Chondrocyte (in vitro differentiated cells): ENCODE results near the gene PRR9. TPM values are rescaled to one million over a fixed set of nuclear protein-coding genes. Genes with fewer than 3 reads are reported as not detected.

Experiments
- DNase-seq: peaks from one replicate; pipeline ENCODE4 v3.0.0; 2021; ENCODE audit warnings: mixed read lengths, low spot score
- H3K27ac Mint-ChIP-seq: one replicate; pipeline ENCODE4 v1.8.0; 2021; ENCODE audit warnings: mild to moderate bottlenecking, moderate library complexity, mixed read lengths; ENCODE audit not compliant: unreplicated experiment
- H3K27me3 Mint-ChIP-seq: 2 replicates; pipeline ENCODE4 v1.8.0; 2021; ENCODE audit warnings: low read depth, mixed read lengths
- H3K36me3 Mint-ChIP-seq: 2 replicates; pipeline ENCODE4 v1.8.0; 2021; ENCODE audit warnings: low read depth, mixed read lengths
- H3K4me1 Mint-ChIP-seq: 2 replicates; pipeline ENCODE4 v1.8.0; 2021; ENCODE audit warnings: low read depth, mild to moderate bottlenecking, mixed read lengths
- H3K4me3 Mint-ChIP-seq: one replicate; pipeline ENCODE4 v1.8.0; 2021; ENCODE audit warnings: mild to moderate bottlenecking, moderate library complexity, mixed read lengths; ENCODE audit not compliant: unreplicated experiment
- H3K9me3 Mint-ChIP-seq: 2 replicates; pipeline ENCODE4 v1.8.0; 2021; ENCODE audit warnings: low read depth, mixed read lengths
- CTCF ChIP-seq: fragments of 200-600 bp; sonication (generic); IDR thresholded peaks from 2 replicates; pipeline ENCODE4 v1.5.0; 2021; ENCODE audit warnings: antibody characterized with exemption, mild to moderate bottlenecking, moderate library complexity
- total RNA-seq: library from RNA; stranded (reverse); gene quantifications from 3 replicates; pipeline ENCODE4 v1.2.1, GENCODE V29; 2021

Gene PRR9
- total RNA-seq, 1 donor from 2014 or later: not detected

GRCh38 chr1:153262070-153262366 is 44.6 kb downstream of the PRR9 start:
- peak overlapping the region; percentile 57 for H3K4me3 Mint-ChIP-seq
- H3K27ac Mint-ChIP-seq: no peak overlapping the region
- no peak for DNase-seq
- peaks cover 1% of the 10 kb centered on the region for H3K36me3 Mint-ChIP-seq
- peaks cover 54% of the 10 kb centered on the region for H3K27me3 Mint-ChIP-seq
- H3K9me3 Mint-ChIP-seq: no peaks in the 10 kb centered on the region
- no peak for TF ChIP-seq CTCF
- H3K4me1 Mint-ChIP-seq: peaks cover 11% of the 10 kb centered on the region

GRCh38 chr1:153262462-153263157 is 45.2 kb downstream of the PRR9 start:
- Mint-ChIP-seq H3K36me3 (peaks cover 1% of the 10 kb centered on the region), H3K4me3 (no peak overlapping the region), H3K27ac (no peak overlapping the region), H3K9me3 (no peaks in the 10 kb centered on the region), H3K4me1 (peaks cover 11% of the 10 kb centered on the region), H3K27me3 (peaks cover 58% of the 10 kb centered on the region)
- no peak for TF ChIP-seq CTCF
- DNase-seq: no peak

- no peak for TF ChIP-seq CTCF
- peaks cover 60% of the 10 kb centered on the region for H3K27me3 Mint-ChIP-seq
- no peak for DNase-seq
- H3K36me3 Mint-ChIP-seq: peaks cover 1% of the 10 kb centered on the region
- no peak overlapping the region for H3K27ac Mint-ChIP-seq
- H3K4me1 Mint-ChIP-seq: peaks cover 9% of the 10 kb centered on the region
- no peaks in the 10 kb centered on the region for H3K9me3 Mint-ChIP-seq
- no peak overlapping the region for H3K4me3 Mint-ChIP-seq
Measured at GRCh38 chr1:153265457-153265856, 48.1 kb downstream of the PRR9 start.

Other genes with a start within 250 kb of the PRR9 start
- not detected in 3 replicates for gene SPRR4, start 246.9 kb upstream of the PRR9 start, total RNA-seq
- gene SPRR1A, start 233.5 kb upstream of the PRR9 start, total RNA-seq: not detected in 3 replicates
- gene SPRR3, start 215.8 kb upstream of the PRR9 start, total RNA-seq: not detected in 3 replicates
- gene SPRR1B, start 186.4 kb upstream of the PRR9 start, total RNA-seq: not detected in 3 replicates
- gene SPRR2D, start 176.5 kb upstream of the PRR9 start, total RNA-seq: not detected in 3 replicates
- not detected in 3 replicates for gene SPRR2A, start 160.1 kb upstream of the PRR9 start, total RNA-seq
- gene SPRR2B, start 146.0 kb upstream of the PRR9 start, total RNA-seq: not detected in 3 replicates
- gene SPRR2E, start 123.1 kb upstream of the PRR9 start, total RNA-seq: not detected in 3 replicates
- gene SPRR2F, start 104.1 kb upstream of the PRR9 start, total RNA-seq: not detected in 3 replicates
- gene SPRR2G, start 66.7 kb upstream of the PRR9 start, total RNA-seq: not detected in 3 replicates
- gene LELP1, start 14.2 kb upstream of the PRR9 start, total RNA-seq: not detected in 3 replicates
- not detected in 3 replicates for gene LORICRIN, start 42.1 kb downstream of the PRR9 start, total RNA-seq
- not detected in 3 replicates for gene PGLYRP3, start 95.4 kb downstream of the PRR9 start, total RNA-seq
- gene PGLYRP4, start 131.3 kb downstream of the PRR9 start, total RNA-seq: not detected in 3 replicates
- not detected in 3 replicates for gene S100A9, start 140.3 kb downstream of the PRR9 start, total RNA-seq
- gene S100A12, start 158.0 kb downstream of the PRR9 start, total RNA-seq: not detected in 3 replicates
- not detected in 3 replicates for gene S100A8, start 173.5 kb downstream of the PRR9 start, total RNA-seq
- not detected in 3 replicates for gene S100A7A, start 198.9 kb downstream of the PRR9 start, total RNA-seq
- not detected in 3 replicates for gene S100A7, start 243.1 kb downstream of the PRR9 start, total RNA-seq